Endometrium (tissue), 2 donors: Measurements from ENCODE around the gene METAP1D.

Experiments used
- FAIRE-seq: peaks from 2 replicates; lab custom pipeline; 2012; peaks lifted over from hg19 to GRCh38; lab: Jason Lieb, UNC
- donor health status: control.
- donor health status: control.

METAP1D gene

DNA sequence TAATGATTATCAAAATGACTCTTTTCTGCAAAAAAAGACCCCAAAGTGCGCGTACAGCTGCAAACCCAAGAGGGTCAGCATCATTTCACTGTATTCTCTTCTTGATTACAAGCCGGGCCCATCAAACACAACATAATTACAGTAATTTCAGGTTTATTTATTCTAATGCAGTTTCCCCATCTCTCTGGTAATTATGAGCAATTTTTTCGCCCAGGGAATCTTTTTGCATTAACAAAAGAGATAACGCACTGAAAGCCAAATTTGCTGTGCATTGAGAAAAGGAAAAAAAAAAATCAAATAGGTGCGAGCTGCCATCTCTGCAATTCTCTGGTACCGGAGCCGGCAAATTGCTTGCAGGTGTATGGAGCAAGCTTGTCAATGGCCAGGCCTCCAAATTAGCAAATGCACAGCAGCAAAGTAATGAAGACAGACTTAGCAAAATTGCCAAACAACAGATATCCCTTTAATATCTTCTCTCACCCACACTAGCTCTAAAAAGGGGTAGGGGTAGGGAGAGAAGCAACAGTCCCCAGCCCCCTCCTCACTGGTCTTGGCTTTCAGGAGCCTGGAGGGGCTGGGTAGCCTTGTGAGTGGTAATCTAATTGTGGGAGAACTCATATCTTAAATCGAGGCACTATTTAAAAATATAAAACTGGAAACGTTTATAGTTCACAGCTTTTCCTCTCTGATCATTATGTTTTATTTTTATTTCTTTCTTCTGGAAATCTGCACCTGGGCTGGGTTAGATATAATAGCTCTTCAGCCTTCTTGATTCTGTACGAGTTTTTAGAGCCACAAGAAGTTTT is 92.2 kb downstream of the METAP1D start:
- no peak for FAIRE-seq

DNA sequence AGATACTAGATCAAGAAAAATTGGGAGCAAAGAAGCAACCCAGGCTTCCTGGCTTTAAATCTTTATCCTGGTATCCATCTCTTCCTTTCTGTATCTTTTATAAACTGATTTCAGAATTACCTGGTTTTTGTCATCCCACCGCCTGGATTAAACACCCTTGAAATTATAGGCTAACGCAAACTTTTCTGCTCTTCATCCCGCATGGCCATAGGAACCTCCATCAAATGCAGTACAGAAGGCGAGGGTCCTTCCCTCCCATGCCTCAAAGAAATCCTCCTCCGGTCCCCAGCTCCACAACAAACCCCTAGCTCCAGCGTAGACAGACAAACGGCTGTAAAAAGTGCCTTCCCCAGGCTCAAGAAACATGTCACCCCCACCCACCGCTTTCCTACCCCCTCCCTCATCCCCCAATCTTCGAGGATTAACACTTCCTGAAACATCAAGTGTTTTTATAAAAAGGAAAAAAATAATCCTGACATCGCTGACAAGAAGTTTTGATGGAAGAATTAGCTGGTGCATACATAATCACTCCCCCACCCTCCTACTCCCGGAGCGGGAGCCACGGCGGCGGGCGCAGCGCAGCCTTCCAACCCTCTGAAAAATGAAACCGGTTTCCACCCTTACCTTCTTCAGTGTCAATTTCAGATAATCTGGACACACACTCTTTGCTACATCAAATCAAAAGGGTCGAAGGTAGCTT is 93.1 kb downstream of the METAP1D start:
- no peak for FAIRE-seq

DNA sequence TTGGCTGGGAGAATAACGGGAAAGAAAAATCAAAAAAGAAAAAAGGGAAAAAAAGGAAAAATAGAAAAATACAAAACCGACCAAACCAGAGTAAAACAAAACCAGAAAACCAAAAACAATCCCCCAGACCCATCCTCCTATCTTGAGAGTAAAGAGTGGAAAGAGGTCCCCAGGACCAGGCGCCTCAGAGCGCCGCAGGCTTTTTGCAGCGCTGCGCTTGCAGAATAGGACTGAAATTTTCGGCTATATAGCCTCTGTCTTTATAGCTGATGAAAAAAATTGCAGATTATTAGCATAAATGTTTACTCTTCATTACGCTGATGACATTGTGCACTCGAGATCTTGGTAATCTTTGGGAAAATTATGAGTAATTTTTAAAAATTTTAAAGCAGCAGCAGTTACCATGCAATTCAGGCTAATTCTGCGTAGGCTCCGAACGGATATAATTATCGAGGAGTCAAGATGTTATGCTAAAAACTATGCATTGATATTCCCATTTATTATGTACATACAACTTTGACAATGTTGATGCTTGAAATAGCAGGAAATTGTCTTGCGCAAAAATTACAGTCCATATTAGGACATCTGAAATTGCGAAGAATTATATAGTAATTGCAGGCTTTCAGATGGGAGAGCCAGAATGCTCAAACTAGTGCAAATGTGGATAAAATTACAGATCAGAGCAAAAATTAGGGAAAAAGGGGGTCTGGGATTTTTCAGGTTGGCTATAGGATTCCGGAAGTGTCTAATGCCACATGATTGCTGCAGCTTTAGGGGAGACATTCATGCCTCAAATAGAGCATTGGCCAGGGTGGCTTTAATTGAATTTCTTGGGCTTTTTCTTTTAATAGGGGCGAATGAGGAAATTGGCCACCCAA is 93.9 kb downstream of the METAP1D start:
- no peak for FAIRE-seq

DNA sequence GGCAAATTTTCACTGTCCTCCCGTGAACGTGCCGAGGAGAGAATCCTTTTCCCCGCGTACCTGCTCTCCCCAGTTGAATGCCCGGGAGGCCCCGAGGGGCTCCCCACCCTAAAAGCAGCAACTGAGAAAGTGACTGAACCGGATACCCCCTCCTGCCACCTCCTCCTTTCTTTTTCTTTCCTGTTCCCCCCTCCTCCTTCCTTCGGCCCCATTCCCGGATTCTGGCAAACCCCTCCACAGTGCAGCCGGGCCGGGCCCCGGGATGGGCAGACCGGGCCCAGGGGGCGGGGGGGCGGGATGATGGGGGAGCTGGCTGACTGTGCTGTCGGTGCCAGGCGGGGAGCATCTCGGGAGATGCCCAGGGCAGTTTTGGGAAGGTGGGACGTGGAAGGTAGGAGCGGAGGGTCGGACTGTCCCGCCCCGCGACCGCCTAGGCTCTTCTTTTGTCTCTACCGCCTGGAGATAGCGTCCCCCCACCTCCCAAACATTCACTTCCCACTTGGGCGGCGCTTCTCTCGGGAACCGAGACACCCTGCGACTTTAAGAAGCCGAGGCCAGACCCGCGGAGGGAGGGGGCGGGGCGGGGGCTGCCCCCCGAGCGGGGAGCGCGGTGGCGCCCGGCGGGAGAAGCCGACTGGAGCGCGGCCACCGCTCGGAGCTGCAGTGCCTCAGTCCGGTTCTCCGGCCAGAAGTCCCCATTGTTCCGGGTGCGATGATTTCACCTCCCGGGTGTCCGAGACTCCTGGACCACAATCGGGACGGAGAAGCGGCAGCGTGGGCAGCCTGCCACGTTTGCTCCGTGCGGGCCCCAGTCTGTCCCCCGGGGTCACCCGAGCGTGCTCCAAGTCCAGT is 94.8 kb downstream of the METAP1D start:
- FAIRE-seq = no peak

DNA sequence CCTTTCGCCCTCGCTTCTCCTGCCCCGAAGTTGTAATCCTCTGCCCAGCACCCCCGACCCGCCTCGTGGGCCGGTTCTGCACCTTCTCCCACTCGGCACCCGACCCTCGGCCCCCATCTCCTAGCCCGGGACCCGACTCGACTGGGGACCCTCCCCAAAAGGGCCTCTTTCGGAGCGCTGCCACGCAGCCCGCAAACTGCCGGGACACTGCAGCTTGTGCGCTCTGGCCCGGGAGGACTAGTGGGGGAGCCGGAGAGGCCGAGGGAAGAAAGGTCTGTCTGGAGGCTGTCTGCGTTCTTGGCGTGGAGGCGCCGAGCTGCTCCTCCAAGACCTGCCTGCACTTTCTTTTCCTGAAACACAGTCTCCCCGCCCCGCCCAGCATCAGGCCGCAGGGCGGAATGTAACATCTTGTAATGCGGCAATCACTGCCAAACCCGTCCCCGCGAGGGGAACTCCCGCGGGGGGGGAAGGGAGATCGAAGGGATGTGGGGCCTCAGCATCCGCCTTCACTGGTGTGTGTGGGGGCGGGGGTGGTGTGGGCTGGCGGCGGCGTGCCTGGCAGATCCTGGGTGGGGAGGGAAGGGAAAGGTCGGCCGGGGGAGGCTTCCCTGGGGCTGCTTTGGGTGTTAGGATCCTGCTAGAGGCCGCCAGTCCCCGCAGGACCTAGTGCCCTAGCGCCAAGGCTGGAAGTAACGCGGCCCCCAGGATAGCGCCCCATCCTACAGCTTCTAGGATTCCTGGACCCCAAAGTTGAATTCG is 95.6 kb downstream of the METAP1D start:
- FAIRE-seq = no peak

DNA sequence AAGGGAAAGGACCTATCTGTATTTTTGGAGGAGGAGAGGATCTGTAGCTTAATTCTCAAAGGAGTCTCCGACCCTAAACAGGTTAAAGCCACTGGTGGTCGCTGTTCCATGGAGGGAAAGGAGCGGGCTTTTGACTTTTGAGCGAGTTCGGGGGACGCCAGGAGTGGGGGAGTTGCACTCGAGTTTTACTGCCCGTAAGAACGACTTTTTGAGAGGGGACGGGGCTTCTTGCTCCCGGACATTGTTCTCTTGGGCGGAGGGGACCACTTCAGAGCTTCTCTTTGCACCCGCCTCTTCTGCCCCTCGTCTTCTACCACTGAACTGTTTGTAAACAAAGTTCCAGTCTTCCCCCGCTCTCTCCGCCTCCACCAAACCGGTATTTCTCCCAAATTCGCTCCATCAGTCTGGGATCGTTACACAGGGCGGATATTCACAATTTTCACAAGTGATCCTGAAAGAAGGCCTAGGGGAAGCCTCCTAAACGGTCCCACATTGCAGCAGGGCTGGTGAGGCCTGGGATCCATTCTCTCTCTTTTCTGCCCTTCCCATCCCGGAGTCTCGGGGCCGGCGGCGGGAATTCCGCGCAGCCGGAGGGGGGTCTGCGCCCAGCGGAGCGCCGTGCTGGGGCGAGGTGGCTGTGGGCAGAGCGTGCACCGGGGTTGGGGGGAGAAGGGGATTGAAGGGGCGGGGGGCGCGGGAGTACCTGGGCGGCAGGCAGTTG is 96.3 kb downstream of the METAP1D start:
- FAIRE-seq = no peak

DNA sequence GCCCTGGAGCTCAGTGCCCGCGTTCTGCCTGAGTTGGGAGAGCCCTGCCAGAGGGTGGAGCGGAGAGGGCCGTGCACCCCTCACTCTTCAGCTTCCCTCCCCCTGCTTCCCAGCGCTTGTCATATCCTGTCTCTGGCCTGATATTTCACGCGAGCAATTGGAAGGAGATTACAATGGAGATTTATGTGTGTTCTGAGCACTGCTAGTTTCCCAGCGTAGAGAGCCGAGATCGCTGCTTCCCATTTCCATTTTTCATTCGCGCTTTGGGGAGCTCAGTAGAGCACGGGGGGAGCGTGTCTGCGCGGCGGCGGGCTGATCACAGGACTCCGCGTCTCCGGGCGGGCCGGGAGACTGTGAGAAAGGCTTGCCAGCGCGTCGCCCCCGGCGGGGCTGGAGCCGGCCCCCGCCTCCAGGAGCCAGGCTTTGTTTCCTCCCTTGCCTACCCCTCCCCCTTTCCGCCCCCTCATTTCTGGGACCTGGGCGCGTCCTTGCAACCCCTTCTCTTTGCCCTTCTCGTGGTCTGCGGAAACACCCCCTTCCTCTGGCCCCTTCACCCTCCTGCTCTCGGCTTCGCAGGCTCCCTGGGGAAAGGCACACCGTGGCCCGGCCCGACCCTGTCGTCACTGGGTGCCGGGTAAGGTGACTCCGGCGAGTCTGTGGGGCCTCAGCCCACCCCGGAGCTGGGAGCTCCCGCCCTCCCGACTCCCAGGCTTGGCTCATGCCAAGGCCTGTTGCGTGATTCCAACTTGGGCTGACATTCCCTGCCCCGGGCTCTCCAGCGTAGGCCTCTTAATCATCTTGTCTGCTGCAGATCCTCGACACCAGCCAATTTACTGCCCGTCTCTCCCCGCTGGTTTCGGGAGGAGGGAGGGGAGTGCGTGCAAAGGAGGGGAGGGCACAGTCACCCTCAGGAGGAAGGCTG is 97.1 kb downstream of the METAP1D start:
- no peak for FAIRE-seq

DNA sequence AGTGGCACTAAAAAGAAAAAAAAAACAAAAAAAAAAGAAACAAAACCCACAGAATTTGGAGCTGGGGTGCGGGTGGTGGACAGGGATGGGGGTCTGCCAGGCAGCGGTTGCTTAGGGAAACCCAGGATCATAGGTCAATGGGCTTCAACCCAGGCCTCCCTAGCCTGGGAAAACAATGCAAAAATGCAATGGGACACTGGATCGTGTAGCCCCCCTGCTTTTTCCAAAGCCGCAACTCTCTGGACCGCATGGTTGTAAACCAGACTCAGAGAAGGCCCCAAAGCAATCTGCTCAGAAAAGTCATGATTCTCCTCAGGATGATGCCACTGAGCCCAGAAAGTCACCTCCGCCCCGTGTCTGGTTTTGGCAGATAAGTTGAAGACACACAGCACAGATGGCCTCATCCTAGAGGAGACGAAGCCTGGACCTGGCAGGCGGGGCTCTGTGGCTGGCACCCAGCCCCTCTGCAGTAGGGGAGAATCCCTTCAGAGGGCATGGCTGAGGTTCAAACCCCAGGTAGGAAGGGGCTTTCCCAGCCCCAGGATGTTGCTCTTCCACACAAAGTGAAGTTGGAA is 97.9 kb downstream of the METAP1D start:
- no peak for FAIRE-seq

DNA sequence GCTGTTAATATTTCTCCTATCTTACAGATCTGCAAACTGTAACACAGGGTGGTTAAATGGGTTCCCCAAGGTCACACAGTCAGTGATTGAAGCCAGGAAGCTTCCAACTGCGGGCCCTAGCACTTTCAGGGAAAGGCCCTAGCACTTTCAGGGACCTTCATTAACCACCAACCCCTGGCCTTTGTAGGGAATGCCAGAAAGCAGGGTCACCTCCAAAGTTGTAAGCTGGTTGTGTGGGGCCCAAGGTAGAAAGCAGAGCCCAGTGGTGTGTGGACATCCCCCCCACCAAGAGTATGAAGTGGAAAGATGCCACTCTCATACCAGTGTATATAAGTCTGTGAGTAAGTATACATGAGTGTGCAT is 98.5 kb downstream of the METAP1D start:
- FAIRE-seq = no peak

DNA sequence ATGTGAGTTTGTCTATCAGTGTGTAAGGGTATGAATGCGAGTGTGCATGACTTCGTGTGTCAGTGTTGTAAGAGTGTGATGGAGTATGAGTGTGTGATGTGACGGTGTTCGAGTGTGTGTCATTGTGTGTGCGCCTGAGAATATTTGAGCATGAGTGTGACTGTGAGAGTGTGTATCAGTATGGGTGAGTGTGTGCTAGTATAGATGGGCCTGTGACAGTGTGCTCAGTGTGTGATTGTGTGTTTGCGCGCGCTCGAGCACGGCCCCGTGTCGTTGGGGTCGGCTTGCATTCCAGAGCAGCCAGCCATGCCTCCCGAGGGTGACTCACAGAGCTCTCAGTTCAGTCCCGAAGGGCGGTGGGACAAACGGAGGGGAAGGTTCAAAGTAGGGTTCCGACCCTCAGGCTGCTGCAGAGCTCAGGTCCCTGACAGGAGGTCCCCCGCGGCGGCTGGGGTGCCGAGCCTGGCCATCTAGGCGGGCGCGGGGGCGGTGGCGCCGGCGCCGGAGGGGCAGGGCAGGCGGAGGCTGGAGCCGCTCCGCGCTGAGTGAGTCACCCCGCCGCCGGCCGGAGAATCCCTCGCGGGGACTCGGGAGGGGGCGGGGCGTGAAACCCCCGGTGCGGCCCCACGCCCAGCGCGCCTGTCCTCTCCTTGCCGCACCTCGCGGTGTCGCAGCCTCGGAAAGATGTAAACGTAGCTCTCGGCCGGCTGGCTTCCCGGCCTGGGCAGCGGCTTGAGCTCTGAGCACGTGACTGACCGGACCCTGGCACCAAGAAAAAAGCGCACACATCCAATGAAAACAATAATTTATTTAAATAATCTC is 99.1 kb downstream of the METAP1D start:
- FAIRE-seq = no peak

DNA sequence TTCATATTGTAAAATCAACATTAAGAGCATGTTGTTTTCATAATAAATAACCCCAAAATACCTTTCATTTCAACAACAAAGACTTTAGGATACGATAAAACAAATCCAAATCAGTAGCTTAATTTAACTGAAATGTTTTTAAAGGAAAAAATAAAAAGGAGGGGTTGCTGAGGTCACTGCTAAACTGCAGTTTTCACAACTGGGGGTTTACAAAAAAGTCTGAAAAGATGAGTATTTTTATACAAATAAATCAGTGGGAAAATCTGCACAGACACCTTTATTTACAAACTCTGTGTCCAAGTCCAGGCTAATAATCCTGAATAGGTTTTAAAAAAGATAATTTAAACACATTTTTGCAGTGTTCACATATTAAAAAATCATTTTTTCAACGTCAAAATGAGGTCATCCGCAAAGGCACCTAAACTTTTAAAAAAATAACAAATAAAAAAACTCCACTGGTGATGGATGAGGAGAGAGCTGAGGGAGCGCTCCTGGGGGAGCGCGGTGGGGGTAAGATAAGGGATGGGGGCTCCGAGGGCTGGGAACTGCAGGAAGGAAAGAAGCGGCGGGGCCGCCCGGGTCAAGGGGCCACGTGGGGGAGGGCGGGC is 99.8 kb downstream of the METAP1D start:
- no peak for FAIRE-seq

DNA sequence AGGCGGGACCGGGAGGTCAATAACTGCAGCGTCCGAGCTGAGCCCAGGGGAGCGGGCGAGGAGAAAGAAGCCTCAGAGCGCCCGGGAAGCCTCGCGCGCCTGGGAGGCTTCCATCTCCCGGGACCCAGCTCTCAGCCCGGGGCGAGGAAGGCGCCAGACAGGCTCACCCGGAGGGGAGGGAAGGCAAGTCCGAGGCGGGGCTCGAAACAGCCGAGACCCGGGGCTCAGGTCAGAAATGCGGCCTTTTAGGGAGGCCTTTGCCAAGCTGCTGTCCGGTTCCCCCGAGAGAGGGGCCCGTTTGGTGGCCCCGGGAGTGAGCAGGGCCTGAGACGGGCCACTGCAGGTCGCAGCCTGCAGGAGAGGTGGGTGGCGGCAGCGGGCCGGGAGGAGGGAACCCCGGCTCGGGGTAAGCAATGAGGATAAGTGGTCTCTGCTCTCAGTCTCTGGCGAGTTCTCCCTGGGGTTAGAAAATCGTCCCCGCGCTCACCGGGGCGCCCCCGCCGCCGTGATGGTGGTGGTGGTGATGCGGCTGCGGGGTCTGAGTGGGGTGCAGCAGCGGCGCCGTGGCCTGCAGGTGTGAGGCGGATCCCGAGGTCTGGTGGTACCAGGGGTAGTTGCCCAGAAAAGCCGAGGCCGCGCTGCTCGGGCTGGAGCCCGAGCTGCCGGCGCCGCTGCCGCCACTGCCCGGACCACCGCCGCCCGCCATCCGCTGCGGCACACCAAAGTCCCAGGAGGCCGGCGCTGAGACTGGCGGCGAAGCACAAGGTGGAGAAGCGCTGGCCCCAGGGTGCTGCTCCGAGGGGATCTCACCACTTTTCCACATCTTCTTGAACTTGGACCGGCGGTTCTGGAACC is 100.6 kb downstream of the METAP1D start:
- no peak for FAIRE-seq

DNA sequence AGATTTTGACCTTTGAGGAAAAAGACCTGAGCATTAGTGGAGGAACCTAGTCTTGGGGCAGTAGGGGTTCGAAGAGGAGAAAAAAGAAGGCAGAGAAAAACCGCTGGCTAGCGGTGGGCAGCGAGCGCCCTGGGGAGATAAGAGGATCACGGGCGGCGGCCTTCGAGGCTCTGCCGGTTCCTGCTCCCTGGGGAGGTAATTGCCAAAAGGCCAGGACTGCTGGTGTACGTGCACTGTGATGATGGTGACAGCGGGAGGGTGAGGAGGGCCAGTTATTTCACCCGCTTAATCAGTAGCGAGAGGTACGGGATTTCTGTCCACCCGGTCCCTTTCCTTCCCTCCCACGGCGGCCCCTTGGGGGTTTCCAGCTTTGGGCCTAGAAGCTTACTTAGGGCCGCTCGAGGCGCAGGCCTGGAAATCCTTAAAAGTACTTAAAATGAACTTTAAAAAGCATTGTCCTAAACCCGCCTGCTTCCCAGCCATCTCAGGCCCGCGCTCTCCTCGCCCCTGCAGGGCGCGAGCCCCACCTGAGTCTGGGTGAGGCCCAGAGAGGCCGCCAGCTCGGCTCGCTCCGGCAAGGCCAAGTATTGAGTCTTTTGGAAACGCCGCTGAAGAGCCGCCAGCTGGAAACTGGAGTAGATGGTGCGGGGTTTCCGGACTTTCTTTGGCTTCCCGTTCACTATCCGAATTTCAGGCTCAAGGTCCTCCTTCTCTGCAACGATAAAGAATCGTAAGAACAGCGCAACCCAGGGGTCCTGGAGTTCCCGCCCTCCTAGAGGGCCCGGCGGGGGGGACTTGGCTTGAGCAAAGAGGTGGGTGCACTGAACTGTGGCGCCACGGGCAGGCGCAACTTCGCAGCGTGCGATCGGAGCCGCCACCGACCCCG is 101.4 kb downstream of the METAP1D start:
- FAIRE-seq = no peak

DNA sequence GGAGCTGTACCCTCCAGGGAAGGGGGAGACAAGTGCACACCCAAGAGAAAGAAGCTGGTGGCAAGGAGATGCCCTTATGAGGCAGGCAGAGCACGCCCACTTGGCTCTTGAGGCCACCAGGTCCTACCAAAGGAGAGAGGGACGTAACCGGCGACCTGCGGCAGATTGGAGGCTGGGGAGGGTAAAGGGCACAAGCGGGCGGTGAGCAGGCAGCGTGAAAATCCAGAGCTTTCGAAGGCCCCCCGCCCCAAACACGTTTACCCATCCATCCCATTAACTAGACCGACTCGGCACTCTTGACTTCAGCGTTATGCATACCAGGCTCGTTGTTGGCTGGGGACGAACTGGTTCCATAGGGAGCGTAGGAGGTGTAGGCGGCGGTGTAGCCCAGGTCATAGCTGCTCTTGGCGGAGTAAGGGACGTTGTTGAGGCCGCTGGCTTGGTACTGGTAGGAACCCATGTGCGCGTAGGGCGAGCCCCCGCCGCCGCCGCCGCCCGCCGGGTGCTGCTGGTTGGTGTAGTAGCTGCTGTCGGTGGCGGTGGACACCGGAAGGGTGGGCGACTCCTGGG is 102.2 kb downstream of the METAP1D start:
- no peak for FAIRE-seq
